ENCODE measurements around the gene FGF1. TPM values are rescaled to one million over a fixed set of nuclear protein-coding genes. Genes with fewer than 3 reads are reported as not detected.

FGF1 gene
- total RNA-seq, 4 donors from 2014 or later, result 0.75 to 5.9 (median 4.8) TPM

DNA sequence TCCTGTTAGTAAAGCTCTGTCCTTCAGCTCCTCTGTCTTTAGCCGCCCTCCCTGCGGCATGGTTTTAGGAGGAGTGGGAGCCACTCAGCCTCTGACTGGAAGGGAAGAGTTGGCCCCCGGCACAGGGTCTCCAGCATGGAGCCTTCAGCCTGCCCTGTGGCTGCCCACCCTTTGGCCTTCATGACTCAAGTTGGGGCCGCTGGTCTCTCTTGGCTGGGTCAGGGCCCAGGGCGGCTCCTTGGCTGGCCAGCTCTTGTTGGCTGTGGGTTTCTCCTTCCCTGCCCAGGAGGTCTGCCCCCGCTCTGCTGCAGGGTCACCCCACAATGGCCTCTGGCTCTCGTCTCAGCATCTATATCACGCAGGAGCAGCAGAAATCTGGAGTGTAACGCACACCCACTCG is 25.7 kb downstream of the FGF1 start:
- TF ChIP-seq CTCF (IDR thresholded peaks at IDR 0.05; ENCODE audit: low read depth), result no peak

DNA sequence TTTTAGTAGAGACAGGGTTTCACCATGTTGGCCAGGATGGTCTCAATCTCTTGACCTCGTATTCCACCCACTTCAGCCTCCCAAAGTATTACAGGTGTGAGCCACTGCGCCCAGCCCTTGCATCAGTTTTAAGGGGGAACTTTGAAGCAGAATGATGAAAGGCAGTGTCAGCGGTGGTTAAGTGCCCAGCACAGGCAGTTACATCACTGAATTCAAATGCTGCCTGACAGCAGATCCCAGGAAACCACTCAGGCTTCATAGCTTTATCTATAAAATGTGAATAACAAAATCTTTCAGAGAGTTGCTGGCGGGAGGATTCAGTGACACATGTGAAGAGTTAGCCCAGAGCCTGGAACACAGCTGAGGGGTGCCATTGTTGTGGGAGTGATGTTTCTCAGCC is 26.5 kb downstream of the FGF1 start:
- no peak for TF ChIP-seq CTCF (IDR thresholded peaks at IDR 0.05; ENCODE audit: low read depth)

DNA sequence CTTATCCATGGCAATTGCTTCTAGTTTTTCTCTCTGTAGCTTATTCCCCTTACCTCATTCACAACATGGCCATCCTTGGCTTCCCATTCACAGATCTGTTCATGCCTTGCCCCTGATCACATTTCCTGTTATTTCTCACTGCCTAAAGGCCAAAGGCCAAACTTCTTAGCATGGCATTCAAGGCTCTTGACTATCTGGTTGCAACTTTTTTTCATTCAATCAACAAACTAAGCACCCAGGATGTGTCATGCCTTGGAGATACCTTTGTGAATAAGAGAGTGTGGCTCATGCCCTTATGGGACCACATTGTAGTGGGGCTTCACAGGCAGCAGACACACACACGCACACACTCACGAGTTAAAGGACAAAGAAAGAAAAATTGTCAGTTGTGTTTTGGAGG is 27.6 kb downstream of the FGF1 start:
- TF ChIP-seq CTCF (IDR thresholded peaks at IDR 0.05; ENCODE audit: low read depth), result no peak

DNA sequence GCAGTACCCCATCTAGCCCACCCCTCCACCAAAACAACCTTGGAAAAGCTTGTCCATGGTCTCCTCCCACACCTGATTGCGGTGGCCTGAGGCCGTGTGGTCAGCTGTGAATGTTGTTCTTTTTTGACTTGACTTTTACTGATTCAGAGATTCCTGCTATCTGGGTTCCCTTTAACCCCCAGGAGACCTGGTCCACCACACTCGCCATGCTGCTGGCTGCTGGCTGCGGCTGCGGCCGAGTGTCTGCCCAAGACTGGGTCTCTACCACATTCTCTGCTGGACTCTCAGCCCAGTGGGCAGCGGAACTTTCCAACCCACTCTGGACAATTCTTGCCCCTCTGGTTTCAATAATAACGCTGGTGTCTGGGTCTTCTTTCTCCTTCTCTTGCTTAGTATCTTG is 28.4 kb downstream of the FGF1 start:
- TF ChIP-seq CTCF (IDR thresholded peaks at IDR 0.05; ENCODE audit: low read depth), result no peak

- TF ChIP-seq CTCF (IDR thresholded peaks at IDR 0.05; ENCODE audit: low read depth), result no peak
These were observed 30.3 kb downstream of the FGF1 start for GRCh38 chr5:142655339-142656267.

GRCh38 chr5:142654578-142655058 is 31.3 kb downstream of the FGF1 start:
- no peak for TF ChIP-seq CTCF (IDR thresholded peaks at IDR 0.05; ENCODE audit: low read depth)

DNA sequence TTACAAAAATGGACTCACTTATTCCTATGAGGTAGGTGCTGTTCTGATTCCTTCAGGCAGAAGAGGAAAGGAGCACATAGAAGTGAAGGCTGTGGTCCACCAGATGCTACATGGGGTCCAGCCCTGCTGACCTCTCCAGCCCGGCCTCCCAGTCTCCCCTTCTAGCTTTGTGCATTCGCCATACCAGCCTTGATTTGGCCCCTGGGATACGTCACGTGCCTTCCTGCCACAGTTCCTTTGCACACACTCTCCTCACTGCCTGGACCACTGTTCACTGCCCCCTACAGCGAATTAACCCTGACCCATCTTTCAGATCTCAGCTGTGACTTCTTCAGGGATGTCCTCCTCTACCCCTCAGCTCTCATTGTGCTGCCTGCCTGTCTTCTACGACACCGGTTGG is 32.6 kb downstream of the FGF1 start:
- TF ChIP-seq CTCF (IDR thresholded peaks at IDR 0.05; ENCODE audit: low read depth), result no peak

Measured in subcutaneous adipose tissue (tissue), 4 donors.